HL-60 (cell line): ENCODE results near the gene EEF1AKMT3.

Experiments
- CTCF ChIP-seq: IDR thresholded peaks from one replicate; pipeline ENCODE4 v1.5.1; 2011; ENCODE audit warnings: low read length, control low read depth, inconsistent platforms; ENCODE audit not compliant: insufficient read depth
- POLR2AphosphoS5 ChIP-seq: IDR thresholded peaks from 2 replicates; pipeline ENCODE4 v1.6.1; 2012; ENCODE audit warnings: low read depth

GRCh38 chr12:57767305-57767698 is 5.1 kb upstream of the EEF1AKMT3 start:
- no peak for TF ChIP-seq POLR2AphosphoS5
- no peak for TF ChIP-seq CTCF
